Mammary epithelial cell (primary cell): ENCODE results near the gene PIGS.

Experiments
- EZH2 ChIP-seq: IDR thresholded peaks from 2 replicates; pipeline ENCODE4 v1.6.1; 2012; ENCODE audit warnings: low read length, inconsistent platforms, borderline replicate concordance
- TF ChIP-seq, protein P1 (sequence below), 2 donors: IDR thresholded peaks in 1 of 2; conservative IDR thresholded peaks in 1 of 2; 2 replicates each; pipeline ENCODE4 v1.5.1; 2011 to 2012; ENCODE audit warnings: inconsistent platforms in 2 of 2, low read length in 2 of 2, mild to moderate bottlenecking in 2 of 2, control low read depth in 1 of 2, low read depth in 1 of 2; ENCODE audit not compliant: insufficient read depth in 1 of 2; ENCODE audit errors: extremely low read depth in 1 of 2

DNA sequence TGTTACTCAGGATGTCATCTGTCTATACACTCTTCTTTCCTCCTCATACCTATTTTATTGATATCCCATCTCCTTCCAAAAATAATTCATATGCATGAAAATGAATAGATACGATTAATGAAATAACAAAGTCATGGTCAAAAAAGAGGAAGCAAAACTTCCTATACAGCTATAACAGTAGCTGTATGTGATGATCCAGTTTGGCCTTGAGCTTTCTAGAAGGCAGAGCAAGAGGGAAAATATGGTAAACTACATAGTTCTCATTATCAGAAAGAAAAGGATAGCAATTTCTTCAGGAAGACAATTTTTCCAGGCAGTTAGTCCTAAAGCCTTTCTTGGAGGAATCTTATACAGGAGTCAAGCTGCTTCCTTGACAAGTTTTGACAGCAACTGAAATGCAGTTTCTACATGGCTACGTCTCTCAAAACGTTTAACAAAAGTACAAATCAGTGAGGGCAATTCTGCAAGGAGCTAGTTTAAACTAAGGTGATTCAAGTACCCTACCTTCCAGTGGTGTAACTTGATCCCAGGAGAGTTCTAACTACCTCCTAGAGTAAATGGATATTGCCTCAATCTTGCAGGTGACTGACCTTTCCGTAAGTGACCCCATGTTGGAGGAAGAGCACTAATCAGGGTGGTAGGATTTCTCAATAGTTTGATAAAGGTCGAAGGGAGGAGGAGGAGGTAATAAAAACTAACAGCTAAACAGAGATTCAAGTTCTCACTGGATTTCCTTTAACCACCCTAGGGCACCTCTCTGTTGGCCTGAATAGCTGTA lies 26.5 kb upstream of the PIGS start:
- TF ChIP-seq, protein P1, sequence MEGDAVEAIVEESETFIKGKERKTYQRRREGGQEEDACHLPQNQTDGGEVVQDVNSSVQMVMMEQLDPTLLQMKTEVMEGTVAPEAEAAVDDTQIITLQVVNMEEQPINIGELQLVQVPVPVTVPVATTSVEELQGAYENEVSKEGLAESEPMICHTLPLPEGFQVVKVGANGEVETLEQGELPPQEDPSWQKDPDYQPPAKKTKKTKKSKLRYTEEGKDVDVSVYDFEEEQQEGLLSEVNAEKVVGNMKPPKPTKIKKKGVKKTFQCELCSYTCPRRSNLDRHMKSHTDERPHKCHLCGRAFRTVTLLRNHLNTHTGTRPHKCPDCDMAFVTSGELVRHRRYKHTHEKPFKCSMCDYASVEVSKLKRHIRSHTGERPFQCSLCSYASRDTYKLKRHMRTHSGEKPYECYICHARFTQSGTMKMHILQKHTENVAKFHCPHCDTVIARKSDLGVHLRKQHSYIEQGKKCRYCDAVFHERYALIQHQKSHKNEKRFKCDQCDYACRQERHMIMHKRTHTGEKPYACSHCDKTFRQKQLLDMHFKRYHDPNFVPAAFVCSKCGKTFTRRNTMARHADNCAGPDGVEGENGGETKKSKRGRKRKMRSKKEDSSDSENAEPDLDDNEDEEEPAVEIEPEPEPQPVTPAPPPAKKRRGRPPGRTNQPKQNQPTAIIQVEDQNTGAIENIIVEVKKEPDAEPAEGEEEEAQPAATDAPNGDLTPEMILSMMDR (conservative IDR thresholded peaks at IDR 0.05 in 1 of 2, IDR thresholded peaks at IDR 0.05 in 1 of 2; ENCODE audit: extremely low read depth in 1 of 2, insufficient read depth in 1 of 2, low read depth in 1 of 2, low read length in 2 of 2): no peak
- no peak for TF ChIP-seq EZH2
